Ovary (tissue), 9 donors: ENCODE measurements around the gene ATP9A. TPM values are rescaled to one million over a fixed set of nuclear protein-coding genes. Genes with fewer than 3 reads are reported as not detected.

ENCODE experiments used
- DNase-seq, 5 donors: peaks; one replicate each; pipeline ENCODE4 v3.0.0-alpha.2; 2019 to 2020
- H3K27ac ChIP-seq, 2 donors: fragments of 200-600 bp; one replicate each; pipeline versions ENCODE4 v1.5.1 to v1.8.0; 2019 to 2022
- H3K27me3 ChIP-seq: fragments of 200-600 bp; one replicate; pipeline ENCODE4 v1.8.0; 2022
- H3K36me3 ChIP-seq: fragments of 200-600 bp; sonication (generic); one replicate; pipeline ENCODE4 v1.5.1; 2019
- H3K4me1 ChIP-seq: one replicate; pipeline ENCODE4 v1.8.1; 2013; ENCODE audit warnings: mild to moderate bottlenecking, moderate library complexity; ENCODE audit not compliant: insufficient read depth
- H3K4me3 ChIP-seq: fragments of 200-600 bp; sonication (generic); one replicate; pipeline ENCODE4 v1.5.1; 2017
- H3K9me3 ChIP-seq, 2 donors: fragments of 200-600 bp in 1 of 2; sonication (generic) in 1 of 2; one replicate each; pipeline versions ENCODE4 v1.5.1 to v1.8.1; 2013 to 2019; ENCODE audit warnings: mild to moderate bottlenecking in 1 of 2, moderate library complexity in 1 of 2
- EP300 ChIP-seq: sonication (generic); formaldehyde crosslinking; IDR thresholded peaks from one replicate; pipeline ENCODE4 v1.6.1; 2017; ENCODE audit warnings: antibody characterized with exemption
- POLR2A ChIP-seq: fragments of 450-650 bp; IDR thresholded peaks from one replicate; pipeline ENCODE4 v1.6.1; 2017; ENCODE audit warnings: antibody characterized with exemption, mild to moderate bottlenecking, moderate library complexity
- WGBS, 3 donors: extraction: QIAGEN DNeasy Blood & Tissue Kit in 1 of 3; methylation state at CpG; one replicate each; pipeline versions ENCODE4 v1.1.5 to v1.1.7; 2013 to 2017; 5-methylcytosine and 5-hydroxymethylcytosine counted together
- intact Hi-C, 4 donors: fragments of 100-400 bp; cut with DNase I; formaldehyde crosslinking; loops; one replicate each; pipeline versions ENCODE4 v1.11.0 to v1.15.1; 2022 to 2023
- polyA plus RNA-seq, 2 donors: library from polyadenylated mRNA; stranded (reverse); fragments of 200-250 nt in 1 of 2; fragments of 350-450 nt in 1 of 2; fragmentation: Illumina TruSeq in 1 of 2; extraction: RNeasy Lipid Tissue Mini Kit (QIAGEN cat#74804) in 1 of 2; gene quantifications; one replicate each; pipeline ENCODE4 v1.2.3, GENCODE V29; 2013 to 2014
- total RNA-seq, 7 donors: library from RNA; depleted of rRNA in 2 of 7; stranded (reverse); fragments of >200 nt in 2 of 7; fragmentation: NEBNext Ultra II Directional in 3 of 7; extraction: Animal tissue kit (Norgen Biotek cat#: 25700) in 3 of 7; gene quantifications; one replicate each; pipeline versions ENCODE4 v1.1.0 to v1.2.4, GENCODE V29; 2016 to 2023
- TF ChIP-seq, protein P1 (sequence below), 3 donors: fragments of 450-650 bp in 2 of 3; fragments of 200-600 bp in 1 of 3; IDR thresholded peaks; one replicate each; pipeline versions ENCODE4 v1.5.1 to v1.8.0; 2016 to 2022; ENCODE audit warnings: antibody characterized with exemption in 3 of 3, mild to moderate bottlenecking in 1 of 3
- donor health status: DM: no; HTN: no; CAD: no; lungs with moderate emphysema.
- donor health status: DM: no; HTN: no; CAD: no.
- donor health status: Bipolar disorder and iron deficiency.
- donor health status: DM: yes; HTN: yes; CAD: no.
- donor health status: DM: no; HTN: no; CAD: no.
- donor health status: DM: yes; HTN: yes; CAD: no.

Gene ATP9A
- total and polyA plus RNA-seq, 9 donors, result 12.9 to 44.6 (median 29.2) TPM

DNA sequence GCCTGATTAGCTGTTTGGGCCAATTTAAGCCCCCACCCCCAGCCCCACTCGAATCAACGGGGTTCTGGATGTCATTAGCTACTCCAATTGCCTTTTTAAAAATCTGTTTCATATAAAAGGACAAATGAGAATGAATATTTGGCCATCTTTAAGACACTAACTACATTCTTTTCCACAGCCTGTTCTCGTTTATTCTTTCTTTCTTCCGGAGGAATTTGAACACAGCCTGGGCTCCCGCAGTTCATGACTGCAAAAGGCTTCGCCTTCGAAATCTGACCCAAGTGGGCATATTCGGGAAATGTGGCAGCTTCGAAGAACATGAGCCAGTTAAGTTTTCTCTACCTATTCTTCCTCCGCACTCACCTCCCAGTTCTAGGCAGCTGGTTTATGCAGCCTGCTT is 176.3 kb downstream of the ATP9A start:
- Histone ChIP-seq H3K4me1 (peaks cover 2% of the 10 kb centered on the region), H3K4me3 (no peak overlapping the region), H3K9me3 (no peaks in the 10 kb centered on the region), H3K36me3 (no peaks in the 10 kb centered on the region), H3K27ac (no peak overlapping the region), H3K27me3 (no peaks in the 10 kb centered on the region)
- 84 to 88% (median 85%) methylated on average over 10 of the region's 10 CpGs for WGBS, 3 donors
- no peak for TF ChIP-seq POLR2A
- TF ChIP-seq EP300, result no peak
- TF ChIP-seq, protein P1, sequence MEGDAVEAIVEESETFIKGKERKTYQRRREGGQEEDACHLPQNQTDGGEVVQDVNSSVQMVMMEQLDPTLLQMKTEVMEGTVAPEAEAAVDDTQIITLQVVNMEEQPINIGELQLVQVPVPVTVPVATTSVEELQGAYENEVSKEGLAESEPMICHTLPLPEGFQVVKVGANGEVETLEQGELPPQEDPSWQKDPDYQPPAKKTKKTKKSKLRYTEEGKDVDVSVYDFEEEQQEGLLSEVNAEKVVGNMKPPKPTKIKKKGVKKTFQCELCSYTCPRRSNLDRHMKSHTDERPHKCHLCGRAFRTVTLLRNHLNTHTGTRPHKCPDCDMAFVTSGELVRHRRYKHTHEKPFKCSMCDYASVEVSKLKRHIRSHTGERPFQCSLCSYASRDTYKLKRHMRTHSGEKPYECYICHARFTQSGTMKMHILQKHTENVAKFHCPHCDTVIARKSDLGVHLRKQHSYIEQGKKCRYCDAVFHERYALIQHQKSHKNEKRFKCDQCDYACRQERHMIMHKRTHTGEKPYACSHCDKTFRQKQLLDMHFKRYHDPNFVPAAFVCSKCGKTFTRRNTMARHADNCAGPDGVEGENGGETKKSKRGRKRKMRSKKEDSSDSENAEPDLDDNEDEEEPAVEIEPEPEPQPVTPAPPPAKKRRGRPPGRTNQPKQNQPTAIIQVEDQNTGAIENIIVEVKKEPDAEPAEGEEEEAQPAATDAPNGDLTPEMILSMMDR (IDR thresholded peaks at IDR 0.05), result no peak
- no peak for DNase-seq
- intact Hi-C loops, result loop anchor here (2.0 to 10.0 kb wide), 2 partner anchors 219 to 607 kb away; no protein-coding TSS in a partner anchor

- no peak for DNase-seq
- TF ChIP-seq EP300 (no peak), POLR2A (no peak)
- TF ChIP-seq, protein P1 (IDR thresholded peaks at IDR 0.05), result no peak
These were observed 179.4 kb downstream of the ATP9A start for GRCh38 chr20:51588762-51589161.

DNA sequence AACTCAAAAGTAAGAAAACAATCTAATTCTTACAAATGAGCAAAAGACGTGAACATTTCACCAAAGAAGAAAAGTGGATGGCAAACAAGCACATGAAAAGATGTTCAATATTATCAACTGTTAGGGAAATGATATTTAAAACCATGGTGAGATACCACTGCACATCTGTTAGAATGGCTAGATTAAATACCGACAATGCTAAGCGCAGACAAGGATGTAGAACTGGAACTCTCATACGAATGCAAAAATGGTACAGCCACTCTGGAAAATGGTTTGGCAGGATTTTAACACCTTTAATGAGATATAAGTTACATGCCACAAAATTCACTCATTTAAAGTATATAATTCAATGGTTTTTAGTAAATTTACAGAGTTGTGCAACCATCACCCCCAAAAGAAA is 181.0 kb downstream of the ATP9A start:
- intact Hi-C loops, result no loop called here
- no peak for TF ChIP-seq EP300
- no peak for TF ChIP-seq POLR2A
- TF ChIP-seq, protein P1 (IDR thresholded peaks at IDR 0.05), result no peak
- no peaks in the 10 kb centered on the region for H3K4me1 ChIP-seq
- no peaks in the 10 kb centered on the region for H3K9me3 ChIP-seq
- 92 to 96% (median 92%) methylated on average over 4 of the region's 4 CpGs for WGBS, 3 donors
- H3K27ac ChIP-seq, result no peak overlapping the region
- no peaks in the 10 kb centered on the region for H3K36me3 ChIP-seq
- H3K27me3 ChIP-seq, result no peaks in the 10 kb centered on the region
- H3K4me3 ChIP-seq, result no peak overlapping the region
- DNase-seq, result no peak

More at GRCh38 chr20:51588762-51589161, 179.4 kb downstream of the ATP9A start:
- Histone ChIP-seq H3K4me3 (no peak overlapping the region), H3K9me3 (no peaks in the 10 kb centered on the region), H3K4me1 (no peaks in the 10 kb centered on the region), H3K27me3 (no peaks in the 10 kb centered on the region), H3K27ac (no peak overlapping the region), H3K36me3 (no peaks in the 10 kb centered on the region)
- WGBS, 3 donors, result 38 to 54% (median 46%) methylated on average over 3 of the region's 3 CpGs
- intact Hi-C loops, result no loop called here

DNA sequence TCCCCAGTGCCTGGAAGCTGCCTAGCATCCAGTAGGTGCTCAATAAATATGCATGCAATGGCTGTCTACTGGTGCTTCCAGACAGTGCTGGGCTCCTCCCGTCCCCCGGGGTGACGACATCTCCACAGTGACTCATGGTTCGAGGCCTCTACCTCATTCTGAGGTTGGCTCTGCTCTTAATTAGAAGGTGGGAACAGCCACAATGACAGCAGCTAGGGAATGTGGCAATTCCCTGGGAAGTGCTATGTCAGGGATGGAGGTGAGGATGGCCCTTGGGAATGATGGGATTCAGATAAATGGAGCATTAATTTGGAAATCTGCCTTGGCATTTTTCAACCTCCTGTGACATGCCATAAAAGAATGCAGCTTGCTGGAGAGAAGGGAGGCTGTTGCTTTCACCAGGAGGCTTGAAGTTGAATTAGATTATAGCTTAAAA is 182.2 kb downstream of the ATP9A start:
- intact Hi-C loops, result no loop called here
- Histone ChIP-seq H3K27ac (no peak overlapping the region), H3K27me3 (no peaks in the 10 kb centered on the region), H3K9me3 (no peaks in the 10 kb centered on the region), H3K4me1 (no peaks in the 10 kb centered on the region), H3K36me3 (no peaks in the 10 kb centered on the region), H3K4me3 (no peak overlapping the region)
- no peak for DNase-seq
- TF ChIP-seq EP300 (no peak), POLR2A (no peak)
- TF ChIP-seq, protein P1 (IDR thresholded peaks at IDR 0.05), result no peak
- 55 to 66% (median 66%) methylated on average over 4 of the region's 4 CpGs for WGBS, 3 donors
